GM19463 (cell line): ENCODE results near the gene TULP3.

Experiments
- ATAC-seq: cut with Tn5 transposase; IDR thresholded peaks from one replicate; pipeline ENCODE4 v1.9.1; 2021; ENCODE audit warnings: mild to moderate bottlenecking, moderate library complexity; ENCODE audit not compliant: unreplicated experiment

TULP3 gene

DNA sequence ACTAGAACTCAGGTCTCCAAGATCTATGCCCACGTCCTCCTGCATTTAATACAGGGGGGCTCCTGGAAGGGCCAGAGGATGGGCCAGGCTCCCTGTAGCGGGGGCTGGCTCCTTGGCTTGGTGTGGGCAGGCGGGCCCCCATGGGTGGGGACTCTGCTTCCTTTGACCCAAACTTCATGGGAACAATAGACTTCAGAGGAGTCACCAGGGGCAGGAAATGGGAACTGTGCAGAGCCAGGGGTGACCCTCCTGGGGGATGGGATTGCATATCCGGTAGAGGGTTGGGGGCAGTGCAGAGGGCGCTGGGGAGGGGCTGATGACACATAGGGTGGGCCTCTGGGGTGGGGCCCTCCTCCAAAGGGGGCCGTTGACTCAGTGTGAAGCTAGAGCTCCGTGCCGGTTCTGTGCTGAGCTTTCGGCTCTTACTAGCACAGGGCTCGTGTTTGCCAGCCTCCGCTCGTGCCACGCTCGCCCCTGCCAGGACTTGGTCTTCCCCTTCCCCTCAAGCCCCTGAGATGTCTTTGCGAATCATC lies 73.1 kb downstream of the TULP3 start:
- ATAC-seq, result no peak

- no peak for ATAC-seq
Observed at GRCh38 chr12:2967651-2968050, 77.0 kb downstream of the TULP3 start.

DNA sequence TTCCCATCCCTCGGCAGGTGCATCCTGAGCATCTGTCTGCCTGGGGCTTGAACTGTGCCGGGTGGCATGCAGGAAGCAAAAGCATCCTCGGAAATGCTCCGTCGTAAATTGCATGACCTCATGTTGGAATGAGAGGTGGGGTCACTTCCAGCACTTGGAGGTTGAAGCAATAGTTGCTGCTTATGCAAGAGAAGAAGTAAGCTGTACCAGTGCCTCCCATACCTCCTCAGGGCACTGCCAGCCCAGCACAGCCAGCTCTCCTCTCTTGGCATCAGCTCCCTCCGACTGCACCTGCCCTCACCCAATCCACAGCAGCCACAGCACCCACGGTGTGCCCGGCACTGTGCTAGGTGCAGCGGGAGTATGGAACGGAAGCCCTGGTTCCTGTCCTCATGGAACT lies 80.1 kb downstream of the TULP3 start:
- ATAC-seq, result no peak

GRCh38 chr12:2973566-2973965 lies 82.9 kb downstream of the TULP3 start:
- ATAC-seq, result no peak

DNA sequence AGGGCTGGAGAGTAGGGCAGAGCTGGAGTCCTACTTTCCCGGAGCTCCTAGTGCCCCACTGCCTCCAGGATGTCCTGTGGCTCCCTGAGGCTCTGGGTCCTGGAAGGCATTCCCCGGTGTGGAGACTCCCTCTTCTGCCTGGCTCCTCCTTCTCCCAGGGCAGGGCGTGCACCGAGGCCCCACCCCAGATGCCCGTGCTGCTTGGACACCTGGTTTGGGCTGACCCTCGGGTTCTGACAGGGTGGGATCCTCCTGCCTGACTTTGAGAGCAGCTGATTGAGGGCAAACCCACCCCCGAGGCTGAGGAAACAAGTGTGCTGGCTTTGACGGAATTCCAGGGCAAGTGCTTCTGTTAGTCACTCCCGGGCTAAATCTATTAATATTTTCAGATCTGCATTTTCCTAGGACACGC lies 83.9 kb downstream of the TULP3 start:
- ATAC-seq, result no peak

GRCh38 chr12:2976581-2976996 lies 85.9 kb downstream of the TULP3 start:
- ATAC-seq, result no peak

- no peak for ATAC-seq
Observed at GRCh38 chr12:2977776-2978175, 87.1 kb downstream of the TULP3 start.

- no peak for ATAC-seq
Observed at GRCh38 chr12:2979806-2980205, 89.1 kb downstream of the TULP3 start.

GRCh38 chr12:2980630-2981029 lies 89.9 kb downstream of the TULP3 start:
- ATAC-seq, result no peak

GRCh38 chr12:2982361-2982760 lies 91.7 kb downstream of the TULP3 start:
- ATAC-seq, result no peak

GRCh38 chr12:2984249-2984648 lies 93.6 kb downstream of the TULP3 start:
- ATAC-seq, result no peak

- ATAC-seq, result no peak
Observed at GRCh38 chr12:2984698-2985097, 94.0 kb downstream of the TULP3 start.

- ATAC-seq, result no peak
Observed at GRCh38 chr12:2986876-2987275, 96.2 kb downstream of the TULP3 start.

DNA sequence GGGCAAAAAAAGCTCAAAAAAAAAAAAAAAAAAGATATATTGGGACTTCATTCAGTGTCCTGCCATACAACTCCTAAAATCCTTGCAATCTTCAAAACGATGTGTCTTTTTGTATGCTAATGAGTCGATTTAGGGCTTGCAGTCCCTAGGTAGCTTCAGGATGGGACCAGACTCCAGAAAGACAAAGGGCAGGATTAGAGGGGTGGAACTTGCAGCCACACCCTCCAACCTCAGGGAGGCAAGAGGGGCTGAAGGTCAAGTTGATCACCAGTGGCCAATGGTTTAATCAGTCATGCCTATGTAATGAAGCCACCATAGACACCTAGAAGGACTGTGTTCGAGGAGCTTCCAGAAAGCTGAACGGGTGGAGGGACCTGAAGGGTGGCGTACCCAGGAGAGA lies 97.8 kb downstream of the TULP3 start:
- no peak for ATAC-seq
